GM12878 (cell line): ENCODE measurements around the gene TESK1. TPM values are rescaled to one million over a fixed set of nuclear protein-coding genes. Genes with fewer than 3 reads are reported as not detected.

Source experiments
- ATAC-seq: fragments of 200-7000 bp; cut with Tn5 transposase; 3 replicates; pipeline ENCODE4 v1.9.1; 2020; ENCODE audit warnings: mild to moderate bottlenecking, moderate library complexity
- BruUV-seq: library from RNA; stranded (reverse); fragments of 400-500 nt; replicated peaks from 2 replicates; lab custom pipeline; 2021; lab: Mats Ljungman, UMichigan
- CTCF ChIA-PET: fragments of 300-600 bp; sonication (Branson Sonifier 250); formaldehyde crosslinking; extraction: SDS; loops from one replicate; lab custom pipeline; 2021; ENCODE audit warnings: inconsistent platforms; lab: Yijun Ruan, JAX
- POLR2A ChIA-PET: fragments of 350-600 bp; formaldehyde crosslinking; extraction: SDS; loops from one replicate; lab custom pipeline; 2021; ENCODE audit warnings: inconsistent platforms; lab: Charles Lee
- RAD21 ChIA-PET: fragments of 300-600 bp; sonication (Branson Sonifier 250); formaldehyde crosslinking; loops from one replicate; lab custom pipeline; 2023; ENCODE audit warnings: antibody characterized with exemption; ENCODE audit not compliant: unreplicated experiment; lab: Charles Lee
- SMC1A ChIA-PET: fragments of 300-600 bp; sonication (Branson Sonifier 250); formaldehyde crosslinking; loops from one replicate; lab custom pipeline; 2023; ENCODE audit not compliant: unreplicated experiment, uncharacterized antibody; lab: Charles Lee
- DNase-seq: peaks from one replicate; pipeline ENCODE4 v3.0.0-alpha.2; 2011; ENCODE audit warnings: low read depth, low spot score
- FAIRE-seq: peaks from 3 replicates; lab custom pipeline; 2011; peaks lifted over from hg19 to GRCh38; lab: Jason Lieb, UNC
- H2AFZ ChIP-seq: 2 replicates; pipeline ENCODE4 v1.6.0; 2011; ENCODE audit warnings: low read depth, low read length, control low read depth; ENCODE audit not compliant: control insufficient read depth
- H3K27ac ChIP-seq: 2 replicates; pipeline ENCODE4 v1.5.1; 2011; ENCODE audit warnings: control low read depth; ENCODE audit not compliant: control insufficient read depth, insufficient read depth
- H3K27me3 ChIP-seq, 2 experiments: replicated peaks in 1 of 2; 2 replicates each; pipeline versions ENCODE4 v1.6.0 to v1.6.1; 2011; ENCODE audit warnings: low read length in 1 of 2; ENCODE audit not compliant: control insufficient read depth in 2 of 2, insufficient read depth in 2 of 2
- H3K36me3 ChIP-seq, 2 experiments: 2 replicates each; pipeline ENCODE4 v1.5.1; 2011; ENCODE audit warnings: low read length in 1 of 2; ENCODE audit not compliant: control insufficient read depth in 2 of 2, insufficient read depth in 2 of 2
- H3K4me1 ChIP-seq: 2 replicates; pipeline ENCODE4 v1.6.1; 2011; ENCODE audit warnings: mild to moderate bottlenecking, low read length, moderate library complexity, mixed read lengths; ENCODE audit not compliant: control insufficient read depth, insufficient read depth
- H3K4me2 ChIP-seq: 2 replicates; pipeline ENCODE4 v1.6.0; 2011; ENCODE audit warnings: control low read depth; ENCODE audit not compliant: control insufficient read depth, insufficient read depth
- H3K4me3 ChIP-seq: fragments of 200-600 bp; sonication (generic); 2 replicates; pipeline ENCODE4 v1.5.1; 2016
- H3K79me2 ChIP-seq: 2 replicates; pipeline ENCODE4 v1.6.0; 2011; ENCODE audit warnings: low read length; ENCODE audit not compliant: control insufficient read depth, insufficient read depth
- H3K9ac ChIP-seq: 2 replicates; pipeline ENCODE4 v1.8.0; 2011; ENCODE audit warnings: low read length, control low read depth, mixed read lengths; ENCODE audit not compliant: control insufficient read depth, insufficient read depth
- H3K9me3 ChIP-seq: replicated peaks from 3 replicates; pipeline ENCODE4 v1.5.1; 2011; ENCODE audit warnings: mild to moderate bottlenecking, low read length; ENCODE audit not compliant: control insufficient read depth, insufficient read depth
- H4K20me1 ChIP-seq: 2 replicates; pipeline ENCODE4 v1.6.0; 2011; ENCODE audit not compliant: control insufficient read depth, insufficient read depth
- CHD2 ChIP-seq: IDR thresholded peaks from 2 replicates; pipeline ENCODE4 v1.6.1; 2011; ENCODE audit warnings: low read depth, low read length, improper control_type of control experiment, borderline replicate concordance
- DPF2 ChIP-seq: fragments of 450-650 bp; IDR thresholded peaks from 2 replicates; pipeline ENCODE4 v1.6.1; 2017; ENCODE audit warnings: mild to moderate bottlenecking
- EED ChIP-seq: sonication (generic); IDR thresholded peaks from 2 replicates; pipeline ENCODE4 v1.6.1; 2016; ENCODE audit warnings: antibody characterized with exemption, low read depth
- EGR1 ChIP-seq, 2 experiments: IDR thresholded peaks; 1 replicate in 1 of 2; 2 replicates in 1 of 2; pipeline ENCODE4 v1.6.1; 2011 to 2012; ENCODE audit warnings: low read depth in 2 of 2, low read length in 2 of 2, borderline replicate concordance in 1 of 2, mild to moderate bottlenecking in 1 of 2, moderate library complexity in 1 of 2
- IKZF1 ChIP-seq: fragments of 450-650 bp; conservative IDR thresholded peaks from 2 replicates; pipeline ENCODE4 v1.6.1; 2017; ENCODE audit warnings: antibody characterized with exemption, mild to moderate bottlenecking
- IRF4 ChIP-seq: IDR thresholded peaks from 2 replicates; pipeline ENCODE4 v1.6.1; 2011; ENCODE audit warnings: low read depth, low read length
- POLR2AphosphoS2 ChIP-seq: IDR thresholded peaks from 2 replicates; pipeline ENCODE4 v1.6.1; 2011; ENCODE audit warnings: low read depth, mild to moderate bottlenecking, low read length, improper control_type of control experiment, moderate library complexity
- POLR2AphosphoS5 ChIP-seq: IDR thresholded peaks from 2 replicates; pipeline ENCODE4 v1.6.1; 2011; ENCODE audit warnings: mild to moderate bottlenecking, low read length, inconsistent platforms
- SPI1 ChIP-seq: IDR thresholded peaks from 2 replicates; pipeline ENCODE4 v1.6.1; 2011; ENCODE audit warnings: low read depth, mild to moderate bottlenecking, low read length, moderate library complexity, borderline replicate concordance; ENCODE audit not compliant: insufficient read depth
- TAF1 ChIP-seq: IDR thresholded peaks from 2 replicates; pipeline ENCODE4 v1.6.1; 2011; ENCODE audit warnings: mild to moderate bottlenecking, low read depth, low read length, borderline replicate concordance
- ZBED1 ChIP-seq: IDR thresholded peaks from 2 replicates; pipeline ENCODE4 v1.6.1; 2016; ENCODE audit warnings: borderline replicate concordance
- ZNF687 ChIP-seq: fragments of 450-650 bp; IDR thresholded peaks from 2 replicates; pipeline ENCODE4 v1.6.1; 2017; ENCODE audit warnings: mild to moderate bottlenecking, moderate library complexity
- WGBS: methylation state at CpG from one replicate; pipeline ENCODE4 v1.1.6; 2016; ENCODE audit warnings: low lambda C conversion rate; ENCODE audit not compliant: insufficient replicate concordance, insufficient coverage; ENCODE audit errors: missing lambda C conversion rate; 5-methylcytosine and 5-hydroxymethylcytosine counted together
- in situ Hi-C: fragments of 300-500 bp; cut with MboI; formaldehyde crosslinking; loops from 9 replicates; pipeline ENCODE4 v1.14.3; 2018; ENCODE audit warnings: mixed read lengths
- intact Hi-C: fragments of 100-400 bp; cut with micrococcal nuclease; formaldehyde crosslinking; loops from one replicate; pipeline ENCODE4 v1.14.2; 2022; ENCODE audit not compliant: unreplicated experiment
- polyA plus RNA-seq, 11 experiments: library from polyadenylated mRNA; depleted of rRNA in 4 of 11; unstranded in 6 of 11; stranded (reverse) in 5 of 11; fragments of >200 nt; fragmentation: Nextera tagmentation in 4 of 11; fragmentation: Illumina TruSeq in 1 of 11; extraction: Ambion mirVana in 4 of 11; extraction: Trizol in 1 of 11; gene quantifications; 1 replicate in 1 of 11; 2 replicates in 10 of 11; pipeline versions ENCODE4 v1.2.1 to v1.2.3, GENCODE V29; 2011 to 2016; ENCODE audit warnings: inconsistent platforms in 2 of 11, missing spikeins in 2 of 11, low read depth in 1 of 11
- total RNA-seq, 4 experiments: library from RNA; depleted of rRNA in 3 of 4; stranded (reverse); fragments of >200 nt in 3 of 4; fragmentation: Illumina TruSeq in 1 of 4; extraction: Trizol in 1 of 4; gene quantifications; 2 replicates each; pipeline versions ENCODE4 v1.2.1 to v1.2.3, GENCODE V29; 2013 to 2021
- TF ChIP-seq, protein P1 (sequence below): IDR thresholded peaks from 2 replicates; pipeline ENCODE4 v1.6.1; 2012; ENCODE audit warnings: low read depth, low read length, improper control_type of control experiment
- TF ChIP-seq, protein P2 (sequence below): fragments of 450-650 bp; IDR thresholded peaks from 2 replicates; pipeline ENCODE4 v1.6.1; 2017; ENCODE audit warnings: low read depth, mild to moderate bottlenecking, moderate library complexity

TESK1 gene
- total and polyA plus RNA-seq, 10 of the 15 experiments (the other 5 are each of a cell fraction or from before 2014, with no cell fraction given), result 0.16 to 19.5 (median 7.9) TPM; not detected in 1

- WGBS, result under 1% methylated on average over 26 of the region's 26 CpGs
- peak overlapping the region; percentile 89 for H3K9ac ChIP-seq
- peak overlapping the region; percentile 93 for H3K27ac ChIP-seq
- TF ChIP-seq ZBED1, result 0 out of 2 replicates have a peak, but pooled peaks have one; percentile 41
- peak; percentile 58; the same call in 1 of the 2 replicates for TF ChIP-seq EED
- TF ChIP-seq SPI1, result peak; percentile 82
- TF ChIP-seq, protein P1, sequence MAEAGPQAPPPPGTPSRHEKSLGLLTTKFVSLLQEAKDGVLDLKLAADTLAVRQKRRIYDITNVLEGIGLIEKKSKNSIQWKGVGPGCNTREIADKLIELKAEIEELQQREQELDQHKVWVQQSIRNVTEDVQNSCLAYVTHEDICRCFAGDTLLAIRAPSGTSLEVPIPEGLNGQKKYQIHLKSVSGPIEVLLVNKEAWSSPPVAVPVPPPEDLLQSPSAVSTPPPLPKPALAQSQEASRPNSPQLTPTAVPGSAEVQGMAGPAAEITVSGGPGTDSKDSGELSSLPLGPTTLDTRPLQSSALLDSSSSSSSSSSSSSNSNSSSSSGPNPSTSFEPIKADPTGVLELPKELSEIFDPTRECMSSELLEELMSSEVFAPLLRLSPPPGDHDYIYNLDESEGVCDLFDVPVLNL, result no peak
- TF ChIP-seq IRF4, result peak; percentile 28; the same call in 1 of the 2 replicates
- TF ChIP-seq TAF1, result peak; percentile 37; the same call in 1 of the 2 replicates
- no peak for TF ChIP-seq POLR2AphosphoS2
- peak; percentile 45; the same call in 1 of the 2 replicates for TF ChIP-seq IKZF1
- peak; percentile 65; the same call in 1 of the 2 replicates for TF ChIP-seq CHD2
- peak in 1 of 2 experiments; percentile 94; a peak in 2 of 3 replicates for TF ChIP-seq EGR1 (IDR thresholded peaks at IDR 0.05; ENCODE audit: borderline replicate concordance in 1 of 2, low read depth in 2 of 2, low read length in 2 of 2)
- TF ChIP-seq, protein P2, sequence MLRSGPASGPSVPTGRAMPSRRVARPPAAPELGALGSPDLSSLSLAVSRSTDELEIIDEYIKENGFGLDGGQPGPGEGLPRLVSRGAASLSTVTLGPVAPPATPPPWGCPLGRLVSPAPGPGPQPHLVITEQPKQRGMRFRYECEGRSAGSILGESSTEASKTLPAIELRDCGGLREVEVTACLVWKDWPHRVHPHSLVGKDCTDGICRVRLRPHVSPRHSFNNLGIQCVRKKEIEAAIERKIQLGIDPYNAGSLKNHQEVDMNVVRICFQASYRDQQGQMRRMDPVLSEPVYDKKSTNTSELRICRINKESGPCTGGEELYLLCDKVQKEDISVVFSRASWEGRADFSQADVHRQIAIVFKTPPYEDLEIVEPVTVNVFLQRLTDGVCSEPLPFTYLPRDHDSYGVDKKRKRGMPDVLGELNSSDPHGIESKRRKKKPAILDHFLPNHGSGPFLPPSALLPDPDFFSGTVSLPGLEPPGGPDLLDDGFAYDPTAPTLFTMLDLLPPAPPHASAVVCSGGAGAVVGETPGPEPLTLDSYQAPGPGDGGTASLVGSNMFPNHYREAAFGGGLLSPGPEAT, result peak; percentile 52; the same call in 1 of the 2 replicates
- peak; percentile 59; the same call in 1 of the 2 replicates for TF ChIP-seq POLR2AphosphoS5
- peak; percentile 86 for TF ChIP-seq ZNF687
- TF ChIP-seq DPF2, result peak; percentile 38; the same call in 1 of the 2 replicates
Measured at GRCh38 chr9:35649431-35650340, 44.6 kb downstream of the TESK1 start.

More at GRCh38 chr9:35649431-35650340, 44.6 kb downstream of the TESK1 start:
- Histone ChIP-seq H2AFZ (peak overlapping the region; percentile 77), H3K9me3 (no peaks in the 10 kb centered on the region), H3K27me3 (no peaks in the 10 kb centered on the region), H4K20me1 (no peaks in the 10 kb centered on the region), H3K4me1 (peaks cover 31% of the 10 kb centered on the region), H3K36me3 (no peaks in the 10 kb centered on the region), H3K79me2 (peaks cover 20% of the 10 kb centered on the region), H3K4me3 (peak overlapping the region; percentile 100), H3K4me2 (peak overlapping the region; percentile 93)
- RAD21 ChIA-PET, result interaction anchor here (0.5 to 9.6 kb wide), 9 partner anchors 8 to 99 kb away, joined by 3 to 133 read pairs (median 15); partner anchors contain the start of genes ARHGEF39, CCDC107, CREB3 and RMRP
- ATAC-seq, result peak; percentile 24
- DNase-seq, result no peak
- SMC1A ChIA-PET, result interaction anchor here (0.8 to 7.7 kb wide), 10 partner anchors 10 to 80 kb away, joined by 3 to 114 read pairs (median 33); partner anchors contain the start of genes ARHGEF39, CCDC107, CREB3 and RMRP
- POLR2A ChIA-PET, result interaction anchor here (1.0 to 11.1 kb wide), 6 partner anchors 11 to 80 kb away, joined by 3 to 163 read pairs (median 46); partner anchors contain the start of genes ARHGEF39, CCDC107, CD72 and CREB3
- BruUV-seq, result TSS peak; percentile 78
- intact Hi-C loops (loop anchor here (10.0 kb wide), 1 partner anchor 175 kb away; the partner anchor contains the start of genes FAM221B and TMEM8B), in situ Hi-C loops (no loop called here)
- CTCF ChIA-PET, result interaction anchor here (0.9 to 8.8 kb wide), 11 partner anchors 7 to 129 kb away, joined by 3 to 139 read pairs (median 53); partner anchors contain the start of genes ARHGEF39, CCDC107, CD72 and CREB3
- no peak for FAIRE-seq
